GM19025 (cell line): ENCODE results near the gene CYP2W1.
"Not testable (repeated sequence)": the region's sequence is repeated elsewhere in the genome, so short reads cannot be mapped to it uniquely, and the experiment has no call there.

Experiments used
- ATAC-seq: cut with Tn5 transposase; IDR thresholded peaks from one replicate; pipeline ENCODE4 v1.9.1; 2021; ENCODE audit warnings: mild to moderate bottlenecking, low read depth, moderate library complexity; ENCODE audit not compliant: unreplicated experiment

The CYP2W1 gene

DNA sequence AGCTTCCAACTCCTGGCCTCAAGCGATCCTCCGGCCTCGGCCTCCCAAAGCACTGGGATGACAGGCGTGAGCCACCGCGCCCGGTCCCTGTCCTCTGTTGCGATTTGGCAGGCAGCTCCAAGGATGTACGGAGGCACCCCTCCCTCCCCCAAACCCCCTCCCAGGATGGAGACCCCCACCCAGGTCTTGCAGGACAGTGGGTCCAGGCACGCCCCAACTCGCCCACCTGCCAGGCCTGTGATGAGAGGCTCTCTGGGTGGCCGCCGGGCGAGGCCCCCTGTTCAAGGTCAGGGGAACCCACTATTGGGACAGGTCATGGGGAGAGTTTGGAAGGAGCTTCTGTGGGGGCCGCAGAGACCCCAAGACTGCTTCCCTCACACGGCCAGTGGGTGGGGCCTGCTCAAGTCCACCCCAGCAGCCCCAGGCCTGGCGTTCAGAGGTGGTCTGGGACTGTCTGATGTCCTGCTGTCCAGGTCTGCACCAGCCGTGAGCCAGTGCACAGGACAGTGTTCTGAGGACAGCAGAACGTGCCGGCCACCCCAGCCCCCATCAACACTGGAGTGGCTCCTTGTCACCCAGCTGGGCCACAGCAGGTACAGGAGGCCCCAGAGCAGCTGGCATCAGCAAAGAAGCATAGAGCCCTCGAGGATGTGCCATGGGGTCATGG, 31.0 kb upstream of the CYP2W1 start:
- ATAC-seq: no peak

DNA sequence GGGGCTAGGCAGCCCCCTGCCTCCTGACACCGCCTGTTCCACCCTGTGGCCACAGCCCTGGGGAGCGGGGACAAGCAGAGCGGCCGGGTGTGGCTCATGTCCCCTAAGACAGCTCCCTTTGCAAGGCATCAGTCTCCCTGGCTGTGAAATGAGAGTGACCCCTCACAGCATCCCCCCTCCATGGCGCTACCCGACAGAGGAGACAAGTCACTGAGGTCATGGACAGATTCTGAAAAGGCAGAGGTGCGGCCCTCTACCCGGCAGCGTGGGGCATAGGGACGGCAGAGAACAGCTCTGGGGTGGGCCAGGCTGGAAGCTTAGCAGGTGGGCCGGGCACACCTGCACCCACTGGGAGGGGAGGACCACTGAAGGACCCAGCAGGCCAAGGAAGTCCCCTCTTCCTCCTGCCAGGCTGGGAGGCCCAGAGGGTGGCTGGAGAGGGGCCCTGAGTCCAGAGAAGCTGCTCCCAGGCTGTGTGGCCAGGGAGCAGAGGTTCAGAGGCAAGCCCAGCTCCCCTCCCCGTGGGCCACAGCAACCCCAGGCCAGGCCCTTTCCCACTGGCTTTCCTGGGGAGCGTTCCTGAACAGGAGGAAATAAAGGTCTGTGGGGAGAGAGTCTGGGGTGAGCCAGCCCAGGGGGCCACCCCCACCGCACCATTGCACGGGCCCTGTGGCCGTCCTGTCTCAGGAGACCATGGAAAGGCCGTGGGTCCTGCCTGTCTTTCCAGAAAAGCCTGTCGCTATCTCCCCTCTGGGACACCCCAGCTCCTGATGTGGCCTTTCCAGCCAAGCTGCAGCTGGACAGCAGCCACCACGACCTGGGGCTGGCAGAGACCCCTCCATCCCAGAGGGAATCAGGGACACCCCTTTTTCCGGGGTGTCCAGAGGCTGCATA, 30.2 kb upstream of the CYP2W1 start:
- ATAC-seq: no peak

DNA sequence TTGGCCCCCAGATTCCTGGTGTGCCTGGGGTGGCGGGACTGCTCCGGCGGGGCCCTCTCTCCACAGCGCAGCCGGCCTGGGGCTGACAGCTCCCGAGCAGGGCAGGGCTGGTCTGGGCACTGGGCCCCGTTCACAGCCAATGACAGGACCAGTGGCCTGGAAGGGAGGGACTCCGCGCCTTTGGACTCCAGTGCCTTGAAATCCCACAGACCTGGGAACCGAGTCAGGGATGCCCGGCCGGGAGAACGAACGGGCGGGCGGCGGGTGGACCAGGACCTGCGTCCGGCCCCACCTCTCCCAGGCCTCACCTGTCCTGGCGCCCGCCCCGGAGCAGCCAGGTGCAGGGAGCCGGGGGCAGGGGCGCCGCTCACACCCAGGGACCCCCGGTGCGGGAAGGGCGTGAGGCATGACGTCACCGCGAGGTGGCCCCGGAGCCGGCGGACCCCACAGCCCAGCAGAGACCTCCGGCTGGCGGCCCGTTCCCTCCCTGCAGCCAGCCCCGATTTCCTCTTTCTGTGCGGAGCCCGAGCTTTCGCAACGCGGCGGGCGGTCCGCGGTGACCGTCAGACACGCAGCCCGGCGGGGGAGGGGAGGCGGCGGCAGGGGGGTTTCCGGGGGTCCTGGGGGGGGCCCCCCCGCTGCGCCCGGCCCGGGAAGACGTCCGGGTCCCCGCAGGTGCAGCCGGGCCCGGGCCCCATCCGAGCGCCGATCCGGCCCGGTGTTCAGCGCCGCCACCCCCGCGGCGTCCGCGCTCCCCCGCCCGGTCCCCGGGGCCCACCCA, 29.2 kb upstream of the CYP2W1 start:
- ATAC-seq: peak; percentile 7

DNA sequence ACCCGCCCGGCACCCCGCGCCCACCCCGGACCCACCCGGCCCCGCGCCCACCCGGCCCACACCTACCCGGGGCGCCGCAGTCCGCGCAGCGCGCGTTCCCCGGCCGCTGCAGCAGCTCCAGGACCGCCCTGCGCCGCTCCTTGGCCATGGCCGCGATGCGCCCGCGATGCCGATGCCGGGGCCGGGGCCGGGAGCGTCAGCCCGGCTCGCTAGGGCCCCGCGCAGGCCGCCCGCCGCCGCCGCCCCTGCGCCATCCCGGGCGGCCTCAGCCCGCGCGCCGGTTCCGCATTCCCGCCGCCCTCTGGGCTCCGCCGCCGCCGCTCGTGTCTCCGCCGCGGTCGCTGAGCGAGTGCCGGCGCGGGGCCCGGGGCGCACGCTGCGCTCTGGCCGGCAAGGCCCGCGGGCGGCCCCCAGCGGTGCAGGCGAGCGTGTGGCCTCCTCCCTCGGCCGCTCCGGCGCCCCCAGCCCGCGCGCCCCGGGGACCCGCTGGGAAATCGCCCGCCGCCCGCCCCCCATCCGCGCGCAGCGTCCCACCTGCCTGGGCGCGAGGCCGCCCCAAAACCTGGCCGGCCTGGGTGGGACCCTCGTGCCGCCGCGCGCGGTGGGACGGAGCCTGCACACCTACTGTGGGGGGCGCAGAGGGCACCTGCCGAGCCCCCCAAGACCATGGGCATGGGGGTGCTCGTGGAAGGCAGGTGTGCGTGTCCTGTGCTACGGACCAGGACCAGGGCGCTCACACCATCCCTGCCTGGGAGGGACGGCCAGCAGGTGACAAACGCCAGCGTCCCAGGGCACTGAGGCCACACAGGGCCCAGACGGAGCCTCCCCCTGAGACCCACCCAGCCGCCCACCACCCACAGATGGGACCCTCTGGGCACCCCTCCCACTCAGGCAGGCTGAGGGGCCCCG, 28.4 kb upstream of the CYP2W1 start, which contains the start of gene ADAP1:
Gene ADAP1 (minus strand): TSS at position 351 of the 909 bp plus-strand sequence. CDS start 203 bp downstream, at position 148.
- ATAC-seq: peak; percentile 50

DNA sequence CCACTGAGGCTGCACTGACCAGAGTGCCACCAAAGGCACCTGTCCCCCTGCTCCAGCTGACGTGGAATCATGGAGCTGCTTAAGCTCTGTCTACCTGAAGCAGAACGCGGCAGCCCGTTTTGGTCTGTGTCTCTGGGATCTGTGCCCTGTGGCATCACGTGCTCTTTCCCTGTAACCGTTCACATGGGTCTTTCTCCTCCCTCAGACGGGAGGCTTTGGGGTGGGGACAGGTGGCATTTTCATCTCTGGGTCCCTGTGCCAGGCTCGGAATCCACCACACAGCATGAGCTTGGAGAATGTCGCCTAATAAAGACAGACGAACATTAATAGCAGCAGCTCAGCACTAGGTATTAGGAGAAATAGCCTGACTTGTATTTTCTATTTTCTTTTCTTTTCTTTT, 26.9 kb upstream of the CYP2W1 start:
- no peak for ATAC-seq

DNA sequence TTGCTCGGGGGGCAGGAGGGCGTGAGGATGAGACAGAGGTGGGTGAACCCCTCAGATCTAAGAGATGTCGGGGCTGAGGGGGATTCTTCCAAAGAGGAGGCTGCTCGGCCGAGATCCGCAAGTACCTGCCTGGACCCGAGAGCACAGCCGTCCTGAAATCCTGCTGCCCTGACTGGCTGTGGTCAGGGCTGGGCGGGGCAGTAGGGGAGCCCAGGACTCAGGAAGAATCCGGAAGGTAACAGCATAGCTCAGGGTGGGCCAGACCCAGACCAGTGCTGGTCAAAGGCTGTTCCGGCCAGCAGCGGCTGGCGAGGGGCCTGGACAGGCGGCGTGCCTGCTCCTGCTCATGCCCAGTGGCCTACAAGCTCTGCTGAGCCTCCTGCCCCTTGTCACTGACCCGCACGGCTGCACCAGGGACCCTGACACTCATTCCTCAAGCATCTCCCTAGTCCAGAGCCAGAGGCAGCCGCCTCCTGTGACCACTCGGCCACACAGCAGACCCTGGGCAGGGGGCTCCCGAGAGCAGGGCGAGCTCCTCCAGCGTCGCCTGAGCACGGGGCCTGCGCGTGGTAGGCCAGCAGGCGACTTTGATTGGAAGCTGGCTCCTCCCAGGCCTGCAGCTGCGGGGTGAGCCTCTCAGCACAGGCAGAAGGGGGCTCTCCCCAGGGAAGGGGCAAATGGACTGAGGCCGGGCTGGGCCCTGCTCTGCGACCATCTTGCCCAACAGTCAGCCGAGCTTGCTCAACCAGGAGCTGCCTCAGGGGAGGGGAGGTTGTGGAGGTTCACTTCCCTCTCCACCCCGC, 25.4 kb upstream of the CYP2W1 start:
- ATAC-seq: no peak

DNA sequence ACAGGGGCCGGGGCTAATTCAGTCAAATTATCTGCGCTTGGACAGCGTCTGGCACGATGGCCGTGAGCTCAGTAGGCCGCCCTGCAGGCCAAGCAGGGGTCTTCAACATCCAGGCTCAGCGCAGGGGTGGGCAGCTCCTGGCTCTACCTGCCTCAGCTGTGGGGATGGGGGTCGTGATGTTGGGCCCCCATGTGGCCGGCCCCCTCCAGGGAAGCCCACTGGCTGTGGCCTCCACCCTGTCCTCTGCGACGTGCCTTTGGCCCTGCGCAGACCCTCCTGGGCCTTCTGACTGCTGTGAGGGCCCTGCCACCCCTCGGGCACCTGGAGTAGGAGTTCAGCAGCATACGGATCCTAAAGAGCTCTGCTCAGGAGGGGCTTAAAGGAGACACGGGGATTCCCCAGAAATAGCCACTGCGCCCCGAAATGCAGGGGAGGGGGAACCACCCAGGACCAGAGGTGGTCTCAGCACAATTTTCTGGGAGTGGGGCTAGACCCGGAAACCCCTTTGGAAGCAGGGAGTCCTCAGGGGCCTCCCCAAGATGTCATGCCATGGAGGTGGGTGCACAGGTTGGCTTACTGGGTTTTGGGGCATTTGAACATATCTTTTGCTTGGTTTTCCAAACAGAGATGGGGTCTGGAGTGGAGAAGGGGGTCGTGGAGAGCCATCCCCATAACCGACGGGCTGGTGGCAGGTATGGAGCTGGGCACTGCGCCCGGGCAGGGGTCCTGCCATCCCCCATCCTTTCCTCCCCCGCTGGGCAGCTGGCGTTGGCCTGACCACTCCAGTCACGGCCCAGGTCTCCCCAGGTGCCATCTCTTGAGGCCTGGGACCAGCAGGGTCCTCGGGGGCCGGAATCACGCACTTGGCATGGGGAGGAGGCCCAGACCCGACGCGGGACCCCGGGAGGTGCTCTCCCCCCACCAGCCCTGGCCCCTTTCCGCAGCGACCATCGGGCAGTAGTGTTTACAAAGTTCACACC, 24.5 kb upstream of the CYP2W1 start:
- no peak for ATAC-seq

DNA sequence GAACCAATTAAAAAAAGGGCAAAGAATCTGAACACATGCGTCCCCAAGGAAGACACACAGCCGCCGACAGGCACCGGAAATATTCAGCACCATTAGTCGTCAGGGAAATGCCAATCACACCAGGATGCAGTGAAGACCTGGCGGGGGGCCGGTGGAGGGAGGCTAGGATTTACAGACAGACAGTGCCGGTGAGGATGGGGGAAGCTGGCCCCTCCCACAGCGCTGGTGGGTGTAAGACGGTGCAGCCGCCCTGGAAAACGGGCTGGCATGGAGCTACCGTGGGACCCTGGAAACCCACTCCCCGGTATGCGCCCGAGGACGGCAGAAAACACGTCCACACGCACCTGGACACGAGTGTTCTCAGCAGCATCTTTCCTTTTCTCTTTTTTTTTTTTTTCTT, 23.7 kb upstream of the CYP2W1 start:
- no peak for ATAC-seq

DNA sequence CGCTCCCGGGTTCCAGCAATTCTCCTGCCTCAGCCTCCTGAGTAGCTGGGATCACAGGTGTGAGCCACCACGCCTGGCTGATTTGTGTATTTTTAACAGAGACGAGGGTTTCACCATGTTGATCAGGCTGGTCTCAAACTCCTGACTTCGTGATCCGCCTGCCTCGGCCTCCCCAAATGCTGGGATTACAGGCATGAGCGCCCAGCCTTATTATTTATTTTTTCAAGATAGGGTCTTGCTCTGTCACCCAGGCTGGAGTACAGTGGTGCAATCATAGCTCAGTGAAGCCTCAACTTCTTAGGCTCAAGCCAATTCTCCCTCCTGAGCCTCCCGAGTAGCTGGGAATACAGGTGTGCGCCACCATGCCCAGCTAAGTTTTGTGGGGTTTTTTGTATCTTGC, 23.2 kb upstream of the CYP2W1 start:
- ATAC-seq: not testable (repeated sequence)

DNA sequence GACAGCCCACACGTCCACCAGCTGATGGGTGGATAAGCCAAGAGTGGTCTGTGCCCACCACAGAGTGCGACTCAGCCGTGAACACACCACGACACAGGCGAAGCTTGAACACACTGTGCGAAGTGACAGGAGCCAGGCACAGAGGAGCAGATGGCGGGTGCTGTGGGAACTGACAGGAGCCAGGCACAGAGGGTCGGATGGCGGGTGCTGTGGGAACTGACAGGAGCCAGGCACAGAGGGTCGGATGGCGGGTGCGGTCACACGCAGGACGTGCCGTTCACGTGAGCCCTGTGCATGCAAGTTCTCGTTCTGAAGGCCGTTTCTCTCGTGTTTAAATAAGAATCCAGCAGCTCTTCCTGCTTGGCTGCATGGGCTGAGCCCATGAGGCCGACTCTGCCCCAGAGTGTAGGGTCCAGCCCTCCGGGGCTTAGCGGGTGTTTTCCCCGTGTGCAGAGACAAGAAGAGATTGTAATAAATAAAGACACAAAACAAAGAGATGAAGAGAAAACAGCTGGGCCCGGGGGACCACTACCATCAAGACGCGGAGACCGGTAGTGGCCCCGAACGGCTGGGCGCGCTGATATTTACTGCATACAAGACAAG, 22.6 kb upstream of the CYP2W1 start:
- no peak for ATAC-seq

DNA sequence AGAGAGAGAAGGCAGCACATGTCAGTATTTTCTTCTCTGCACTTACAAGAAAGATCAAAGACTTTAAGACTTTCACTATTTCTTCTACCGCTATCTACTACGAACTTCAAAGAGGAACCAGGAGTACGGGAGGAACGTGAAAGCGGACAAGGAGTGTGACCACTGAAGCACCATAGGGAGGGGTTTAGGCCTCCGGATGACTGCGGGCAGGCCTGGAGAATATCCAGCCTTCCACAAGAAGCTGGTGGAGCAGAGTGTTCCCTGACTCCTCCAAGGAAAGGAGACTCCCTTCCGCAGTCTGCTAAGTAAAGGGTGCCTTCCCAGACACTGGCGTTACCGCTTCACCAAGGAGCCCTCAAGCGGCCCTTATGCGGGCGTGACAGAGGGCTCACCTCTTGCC, 22.0 kb upstream of the CYP2W1 start:
- ATAC-seq: not testable (repeated sequence)

DNA sequence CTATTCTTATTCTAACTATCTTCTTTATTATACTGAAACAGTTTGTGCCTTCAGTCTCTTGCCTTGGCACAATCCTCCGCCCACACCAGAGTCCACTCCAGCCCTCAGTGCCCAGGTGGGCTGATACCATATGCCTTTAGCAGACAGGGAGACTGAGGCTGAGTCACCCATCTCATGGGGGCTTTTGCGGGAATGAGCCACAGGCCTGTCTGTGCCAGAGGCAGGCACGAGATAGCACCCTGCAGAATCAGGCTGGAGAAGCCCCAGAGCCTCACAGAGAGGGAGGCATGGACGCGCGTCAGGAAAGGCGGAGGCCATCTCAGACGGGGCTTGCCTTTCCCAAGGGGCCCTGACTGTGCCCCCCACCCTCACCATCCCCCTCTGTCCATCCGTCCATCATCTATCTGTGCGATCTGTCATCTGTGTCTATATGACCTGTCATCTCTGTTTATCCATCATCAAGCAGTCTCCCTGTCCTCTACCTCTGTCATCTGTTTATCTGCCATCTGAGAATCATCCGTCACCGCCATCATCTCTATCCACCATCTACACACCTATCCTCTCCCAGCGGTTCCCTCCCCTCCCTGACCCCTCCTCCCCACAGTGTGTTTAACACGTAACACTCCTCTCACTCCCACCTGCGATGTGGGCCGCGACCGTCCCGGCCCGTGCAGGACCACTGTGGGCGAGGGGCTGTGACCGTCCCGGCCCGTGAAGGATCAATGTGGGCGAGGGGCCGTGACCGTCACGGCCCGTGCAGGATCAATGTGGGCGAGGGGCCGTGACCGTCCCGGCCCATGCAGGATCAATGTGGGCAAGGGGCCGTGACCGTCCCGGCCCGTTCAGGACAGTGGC, 21.2 kb upstream of the CYP2W1 start:
- no peak for ATAC-seq

DNA sequence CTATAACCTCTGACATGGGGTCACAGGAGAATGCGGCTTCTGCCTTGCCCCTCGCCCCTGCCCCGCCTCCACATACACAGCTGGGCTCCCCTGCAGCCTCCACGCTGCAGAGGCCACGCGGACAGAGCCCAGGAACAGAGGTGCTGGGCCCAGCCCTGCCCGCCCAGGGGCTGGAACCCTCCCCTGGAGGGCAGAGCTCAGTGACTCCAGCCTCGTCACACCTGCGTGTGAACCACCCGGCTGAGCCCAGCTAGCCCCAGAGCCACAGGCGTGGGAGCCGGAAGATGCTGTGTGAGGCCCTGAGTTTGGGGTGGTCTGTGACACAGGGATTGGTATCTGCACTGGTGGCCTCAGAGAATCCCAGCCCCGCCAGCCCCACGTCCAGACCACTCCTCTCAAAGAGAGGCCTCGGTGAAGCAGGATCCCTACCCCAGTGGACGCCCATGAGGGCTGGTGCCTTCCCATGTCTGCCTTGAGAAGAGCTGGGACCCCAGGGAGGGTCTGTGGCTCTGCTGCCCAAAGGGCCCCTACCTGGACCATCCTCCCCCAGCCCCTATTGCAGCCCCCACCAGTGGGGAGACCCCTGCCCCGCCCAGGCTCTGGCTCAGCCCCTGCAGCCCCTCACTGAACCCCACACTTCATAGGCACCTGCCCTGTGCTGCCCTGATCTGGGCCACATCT, 20.4 kb upstream of the CYP2W1 start:
- no peak for ATAC-seq

DNA sequence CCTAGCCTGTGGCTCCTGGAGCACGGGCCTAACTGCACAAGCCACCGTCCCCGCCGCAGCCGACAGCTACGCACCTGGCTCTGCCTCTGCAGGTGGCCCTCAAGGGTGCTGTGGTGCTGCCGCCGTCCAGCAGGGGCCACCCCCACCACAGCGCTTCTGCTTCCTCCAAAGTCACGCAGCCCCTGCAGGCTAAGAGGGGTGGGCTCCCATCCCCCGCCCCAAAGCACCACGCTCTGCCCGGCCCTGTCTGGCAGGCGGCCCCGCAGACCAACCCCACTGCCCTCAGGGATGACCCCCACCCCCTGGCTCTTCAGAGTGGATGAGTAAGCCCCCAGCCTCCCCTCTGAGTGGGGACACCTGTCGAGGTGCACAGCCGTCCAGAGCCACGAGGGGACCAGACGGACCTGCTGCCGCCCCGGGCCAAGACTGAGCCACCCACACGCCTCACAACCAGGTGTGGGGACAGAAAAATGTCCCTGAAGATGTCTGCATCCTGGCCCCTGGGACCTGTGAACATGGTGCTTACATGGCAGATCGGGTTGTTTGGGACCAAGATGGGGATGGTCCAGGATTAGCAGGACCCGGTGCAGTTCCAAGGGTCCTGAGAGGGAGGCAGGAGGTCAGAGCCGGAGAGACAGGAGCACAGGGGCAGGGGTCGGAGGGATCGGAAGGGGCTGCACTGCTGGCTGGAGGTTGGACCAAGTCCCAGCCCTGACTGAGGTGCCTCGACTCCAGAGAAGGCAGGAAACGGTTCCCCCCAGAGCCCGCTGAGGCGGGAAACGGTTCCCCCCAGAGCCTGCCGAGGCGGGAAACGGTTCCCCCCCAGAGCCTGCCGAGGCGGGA, 19.5 kb upstream of the CYP2W1 start:
- ATAC-seq: no peak
